PC-3 (cell line): ENCODE measurements around the gene CZIB. TPM values are rescaled to one million over a fixed set of nuclear protein-coding genes. Genes with fewer than 3 reads are reported as not detected.
A peak's percentile ranks its signal among the peaks of the same experiment; 100 is the strongest.

Experiments used
- ATAC-seq: fragments of 200-7000 bp; cut with Tn5 transposase; 2 replicates; pipeline ENCODE4 v1.9.1; 2020; ENCODE audit warnings: mild to moderate bottlenecking, moderate library complexity
- BruUV-seq: library from RNA; stranded (reverse); fragments of 400-500 nt; replicated peaks from 2 replicates; lab custom pipeline; 2021; lab: Mats Ljungman, UMichigan
- CTCF ChIA-PET: fragments of 300-600 bp; sonication (Branson Sonifier 250); formaldehyde crosslinking; loops from one replicate; lab custom pipeline; 2022; ENCODE audit warnings: antibody characterized with exemption; lab: Charles Lee
- POLR2A ChIA-PET: fragments of 300-600 bp; sonication (Branson Sonifier 250); formaldehyde crosslinking; loops from one replicate; lab custom pipeline; 2022; ENCODE audit warnings: antibody characterized with exemption; ENCODE audit not compliant: unreplicated experiment; lab: Charles Lee
- DNase-seq: peaks from one replicate; pipeline ENCODE4 v3.0.0-alpha.2; 2015
- H2AFZ ChIP-seq: fragments of 300-600 bp; sonication (generic); 2 replicates; pipeline ENCODE4 v1.6.0; 2016; ENCODE audit warnings: antibody characterized with exemption, low read length
- H3F3A ChIP-seq: fragments of 300-600 bp; sonication (generic); one replicate; pipeline ENCODE4 v1.6.0; 2017; ENCODE audit warnings: antibody characterized with exemption, low read length, control low read depth, mild to moderate bottlenecking; ENCODE audit not compliant: unreplicated experiment
- H3K27ac ChIP-seq: fragments of 300-600 bp; sonication (generic); 2 replicates; pipeline ENCODE4 v1.5.1; 2016; ENCODE audit warnings: mild to moderate bottlenecking, low read length
- H3K27me3 ChIP-seq: fragments of 300-600 bp; sonication (generic); 2 replicates; pipeline ENCODE4 v1.6.1; 2016; ENCODE audit warnings: low read length, mixed read lengths
- H3K36me3 ChIP-seq: fragments of 300-600 bp; sonication (generic); 2 replicates; pipeline ENCODE4 v1.6.1; 2016; ENCODE audit warnings: low read depth, mixed run types, low read length, mixed read lengths
- H3K4me1 ChIP-seq: fragments of 300-600 bp; sonication (generic); 2 replicates; pipeline ENCODE4 v1.5.1; 2016; ENCODE audit warnings: low read length; ENCODE audit not compliant: insufficient read depth
- H3K4me2 ChIP-seq: fragments of 300-600 bp; sonication (generic); 2 replicates; pipeline ENCODE4 v1.6.0; 2016; ENCODE audit warnings: low read length
- H3K4me3 ChIP-seq: fragments of 300-600 bp; sonication (generic); 2 replicates; pipeline ENCODE4 v1.5.1; 2016; ENCODE audit warnings: mild to moderate bottlenecking, low read length, mixed read lengths
- H3K79me2 ChIP-seq: fragments of 300-600 bp; sonication (generic); 2 replicates; pipeline ENCODE4 v1.6.1; 2017; ENCODE audit warnings: low read length, mixed read lengths
- H3K9ac ChIP-seq: fragments of 300-600 bp; sonication (generic); 2 replicates; pipeline ENCODE4 v1.6.0; 2016; ENCODE audit warnings: mild to moderate bottlenecking, low read length
- H3K9me2 ChIP-seq: fragments of 300-600 bp; sonication (generic); replicated peaks from 2 replicates; pipeline ENCODE4 v1.6.1; 2016; ENCODE audit warnings: mixed run types, low read length, mixed read lengths
- H3K9me3 ChIP-seq: fragments of 300-600 bp; sonication (generic); 2 replicates; pipeline ENCODE4 v1.6.1; 2016; ENCODE audit warnings: low read length, mixed read lengths
- H4K20me1 ChIP-seq: fragments of 300-600 bp; sonication (generic); 2 replicates; pipeline ENCODE4 v1.6.1; 2016; ENCODE audit warnings: low read length, mixed read lengths
- CTCF ChIP-seq: fragments of 300-600 bp; sonication (generic); conservative IDR thresholded peaks from 2 replicates; pipeline ENCODE4 v1.5.1; 2017; ENCODE audit warnings: antibody characterized with exemption, low read depth, mild to moderate bottlenecking, low read length
- EZH2 ChIP-seq: fragments of 300-600 bp; sonication (generic); IDR thresholded peaks from one replicate; pipeline ENCODE4 v1.6.1; 2017; ENCODE audit warnings: antibody characterized with exemption, mild to moderate bottlenecking, low read length; ENCODE audit not compliant: unreplicated experiment
- EZH2phosphoT487 ChIP-seq: fragments of 300-600 bp; sonication (generic); IDR thresholded peaks from 2 replicates; pipeline ENCODE4 v1.6.1; 2018; ENCODE audit warnings: mild to moderate bottlenecking, antibody characterized with exemption, low read length, borderline replicate concordance
- intact Hi-C: fragments of 100-400 bp; cut with micrococcal nuclease; formaldehyde crosslinking; loops from 2 replicates; pipeline ENCODE4 v1.9.0; 2023
- total RNA-seq: library from RNA; depleted of rRNA; stranded (reverse); fragments of >200 nt; gene quantifications from 2 replicates; pipeline ENCODE4 v1.2.3, GENCODE V29; 2014

The CZIB gene
- total RNA-seq, 1 experiment from 2014 or later = 47.7 TPM

DNA sequence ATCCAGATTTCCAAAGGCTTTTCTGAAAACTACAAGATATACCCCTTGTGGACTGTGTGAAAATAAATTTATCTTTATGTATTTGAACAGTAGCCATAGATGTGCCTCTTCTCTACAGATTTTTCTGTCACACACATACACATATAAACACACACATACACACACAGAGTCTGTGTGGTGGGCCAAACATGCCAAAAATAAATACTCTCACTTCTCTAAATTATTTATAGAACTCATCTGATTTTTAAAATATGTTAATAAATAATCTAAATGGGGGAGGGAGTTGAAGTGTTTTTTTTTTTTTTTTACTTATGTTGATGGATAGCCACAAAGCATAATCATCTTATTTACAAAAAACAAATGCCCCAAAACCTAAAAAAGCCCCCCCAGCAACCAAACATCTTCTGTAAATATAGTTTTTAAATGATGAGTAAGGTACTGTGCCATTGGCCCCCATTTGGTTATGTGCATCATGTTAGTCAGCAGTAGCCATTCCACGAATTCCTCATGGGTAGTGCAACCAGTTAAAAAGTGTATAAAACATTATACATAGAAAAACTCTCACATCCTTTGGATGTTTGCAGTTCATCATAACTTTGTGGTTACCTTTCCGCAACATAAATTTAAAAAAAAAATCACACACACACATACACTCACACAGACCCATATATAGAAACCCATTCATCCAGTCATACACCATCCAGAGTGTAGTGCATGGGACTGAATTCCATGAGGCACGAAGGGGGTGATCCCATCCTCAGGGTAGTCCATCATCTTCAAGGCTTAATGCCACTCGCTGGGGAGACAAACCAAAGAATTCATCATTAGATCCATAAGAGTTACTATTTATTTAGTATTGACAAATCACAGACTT lies 26.1 kb upstream of the CZIB start:
- Histone ChIP-seq H3K36me3 (peaks cover 45% of the 10 kb centered on the region), H3K9ac (no peak overlapping the region), H3K27ac (no peak overlapping the region), H3K9me2 (no peaks in the 10 kb centered on the region), H3K79me2 (no peaks in the 10 kb centered on the region), H2AFZ (no peak overlapping the region), H3K9me3 (no peaks in the 10 kb centered on the region), H3K27me3 (no peaks in the 10 kb centered on the region), H3K4me1 (no peaks in the 10 kb centered on the region), H4K20me1 (no peaks in the 10 kb centered on the region), H3K4me2 (no peak overlapping the region), H3F3A (no peaks in the 10 kb centered on the region), H3K4me3 (no peak overlapping the region)
- TF ChIP-seq EZH2 = no peak
- no peak for TF ChIP-seq CTCF
- POLR2A ChIA-PET = no interaction called here
- BruUV-seq = no TSS peak
- peak; percentile 17 for DNase-seq
- ATAC-seq = no peak
- CTCF ChIA-PET = no interaction called here
- intact Hi-C loops = no loop called here

DNA sequence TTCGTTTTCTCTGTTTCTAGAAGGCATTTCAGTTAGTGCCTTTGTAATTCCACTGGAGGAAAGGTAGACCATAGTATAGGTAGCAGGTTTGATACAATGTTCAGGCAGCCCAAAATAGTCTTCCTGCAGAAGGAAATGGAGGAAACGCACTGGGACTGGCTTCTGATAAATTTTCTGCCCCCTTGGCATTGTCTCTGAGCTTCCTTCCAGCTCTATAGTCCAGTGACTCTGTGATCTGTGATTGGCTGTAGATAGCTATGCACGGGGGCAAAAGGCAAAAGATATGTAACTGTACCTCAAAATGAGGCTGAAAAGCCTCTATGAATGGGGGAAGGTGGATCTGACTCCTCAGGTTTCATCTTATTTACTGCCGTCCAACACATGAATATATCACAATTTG lies 23.7 kb upstream of the CZIB start:
- Histone ChIP-seq H3K9me2 (no peaks in the 10 kb centered on the region), H3K36me3 (peaks cover 25% of the 10 kb centered on the region), H3K9me3 (no peaks in the 10 kb centered on the region), H3K4me2 (no peak overlapping the region), H2AFZ (no peak overlapping the region), H3K27me3 (no peaks in the 10 kb centered on the region), H4K20me1 (no peaks in the 10 kb centered on the region), H3K27ac (no peak overlapping the region), H3K9ac (no peak overlapping the region), H3K4me1 (peaks cover 11% of the 10 kb centered on the region), H3F3A (peaks cover 5% of the 10 kb centered on the region), H3K79me2 (no peaks in the 10 kb centered on the region), H3K4me3 (no peak overlapping the region)
- ATAC-seq = no peak
- ChIA-PET POLR2A (no interaction called here), CTCF (no interaction called here)
- BruUV-seq = no TSS peak
- no peak for DNase-seq
- TF ChIP-seq CTCF = no peak
- no peak for TF ChIP-seq EZH2phosphoT487
- TF ChIP-seq EZH2 = no peak
- intact Hi-C loops = no loop called here

- H3F3A ChIP-seq = peaks cover 7% of the 10 kb centered on the region
- DNase-seq (no peak), ATAC-seq (no peak)
- intact Hi-C loops = no loop called here
- peaks cover 18% of the 10 kb centered on the region for H3K4me1 ChIP-seq
- no peaks in the 10 kb centered on the region for H3K9me3 ChIP-seq
- BruUV-seq = no TSS peak
- peaks cover 9% of the 10 kb centered on the region for H3K79me2 ChIP-seq
- H3K4me3 ChIP-seq = no peak overlapping the region
- H3K27me3 ChIP-seq = no peaks in the 10 kb centered on the region
- TF ChIP-seq EZH2phosphoT487 = no peak
- TF ChIP-seq CTCF = no peak
- no peak for TF ChIP-seq EZH2
- peaks cover 17% of the 10 kb centered on the region for H3K36me3 ChIP-seq
- CTCF ChIA-PET = no interaction called here
- H2AFZ ChIP-seq = no peak overlapping the region
- POLR2A ChIA-PET = no interaction called here
- no peaks in the 10 kb centered on the region for H4K20me1 ChIP-seq
- H3K9ac ChIP-seq = no peak overlapping the region
- no peaks in the 10 kb centered on the region for H3K9me2 ChIP-seq
- H3K27ac ChIP-seq = no peak overlapping the region
- H3K4me2 ChIP-seq = no peak overlapping the region
Observed at GRCh38 chr1:53242381-53242780, 21.9 kb upstream of the CZIB start.
